NOMO-1 treated with dmso at 0.1 percent for 144 hours (cell line): ENCODE results near the gene NBDY.
"Not testable (repeated sequence)": the region's sequence is repeated elsewhere in the genome, so short reads cannot be mapped to it uniquely, and the experiment has no call there.

ENCODE experiments used
- DNase-seq: peaks from one replicate; lab custom pipeline; 2025; ENCODE audit not compliant: unreplicated experiment; lab: John Stamatoyannopoulos, UW

Gene NBDY

GRCh38 chrX:56800307-56800706 is 71.3 kb downstream of the NBDY start:
- no peak for DNase-seq

DNA sequence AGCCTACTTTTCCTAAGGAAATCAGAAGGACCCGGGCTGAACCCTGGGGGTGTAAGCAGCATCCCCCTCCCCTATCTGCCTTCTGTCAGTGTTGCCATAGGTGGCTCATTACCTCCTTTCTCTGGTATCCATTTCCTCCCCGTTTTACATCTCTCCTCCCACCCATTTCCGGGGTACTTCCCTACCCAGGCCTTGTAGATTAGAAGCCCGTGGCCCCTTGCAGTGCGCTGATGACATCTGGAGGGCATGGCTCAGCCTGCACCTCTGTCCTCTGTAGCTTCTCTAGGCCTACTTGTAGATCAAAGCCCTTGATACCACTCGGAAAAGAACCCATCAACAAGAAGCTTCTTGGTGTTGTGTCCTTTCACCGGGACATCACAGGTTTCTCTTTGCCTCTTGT is 71.8 kb downstream of the NBDY start:
- DNase-seq: no peak

DNA sequence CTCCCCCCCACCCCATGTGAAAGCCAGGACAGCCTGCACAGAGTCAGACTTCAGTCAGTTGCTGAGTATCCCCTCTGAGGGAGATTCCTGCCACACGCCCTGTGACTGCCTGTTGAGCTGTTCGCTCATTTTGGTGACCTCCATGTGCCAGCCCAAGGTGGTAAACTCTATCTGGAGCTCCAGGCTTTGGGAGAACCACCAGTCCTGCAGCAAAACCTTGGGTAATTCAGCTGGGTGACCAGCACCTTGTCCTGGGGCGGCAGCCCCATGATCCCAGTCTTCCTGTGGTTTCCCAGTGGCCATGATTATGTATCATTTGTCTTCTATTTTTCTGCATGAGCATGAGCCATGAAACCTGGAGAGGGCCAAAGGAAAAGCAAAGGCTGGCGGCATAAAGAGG is 73.4 kb downstream of the NBDY start:
- no peak for DNase-seq

DNA sequence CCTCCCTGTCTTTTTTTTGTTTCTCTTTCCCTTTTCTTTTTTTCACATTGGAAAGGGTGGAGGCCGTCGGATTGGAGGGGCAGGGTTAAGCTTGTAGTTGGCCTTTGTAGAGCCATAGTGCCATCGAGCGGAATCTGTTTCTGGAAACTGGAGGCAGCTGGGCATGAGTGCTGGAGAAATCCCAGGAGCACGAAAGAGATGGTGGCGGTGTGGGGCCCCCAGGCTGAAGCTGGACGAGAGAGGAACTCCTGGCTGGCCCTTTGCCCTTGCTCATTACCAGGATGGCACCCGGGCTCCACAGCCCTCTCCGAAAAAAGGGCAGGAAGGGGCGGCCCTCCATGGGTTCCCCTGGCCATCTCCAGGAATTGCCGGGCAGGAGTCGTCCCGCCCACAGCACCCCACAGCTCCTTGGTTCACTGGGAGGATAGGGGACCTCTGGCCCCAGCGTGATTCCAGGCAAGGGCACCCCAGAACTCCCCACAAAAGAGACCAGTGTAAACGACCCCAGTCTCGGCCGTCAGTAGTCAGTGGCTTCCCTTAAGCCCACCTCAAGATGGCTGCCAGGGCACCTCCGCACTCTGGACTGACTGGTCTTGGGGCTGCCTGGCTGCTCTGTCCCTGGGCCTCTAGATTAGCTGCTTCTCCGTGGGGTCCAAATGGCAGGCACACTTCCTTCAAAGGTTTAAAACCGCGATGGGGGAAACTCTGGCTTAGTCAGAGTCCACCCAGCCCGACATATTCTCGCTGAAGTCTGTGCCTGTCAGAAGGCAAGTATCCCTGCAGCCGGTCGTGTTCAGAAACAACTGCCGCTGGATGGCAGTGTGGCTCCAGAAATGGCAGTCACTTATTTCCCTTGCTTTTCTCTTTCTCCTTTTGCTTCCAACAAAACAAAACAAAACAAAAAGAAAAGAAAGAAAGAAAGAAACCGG is 74.1 kb downstream of the NBDY start:
- DNase-seq: peak; percentile 31

- no peak for DNase-seq
These were observed 75.0 kb downstream of the NBDY start for GRCh38 chrX:56803850-56804681.

DNA sequence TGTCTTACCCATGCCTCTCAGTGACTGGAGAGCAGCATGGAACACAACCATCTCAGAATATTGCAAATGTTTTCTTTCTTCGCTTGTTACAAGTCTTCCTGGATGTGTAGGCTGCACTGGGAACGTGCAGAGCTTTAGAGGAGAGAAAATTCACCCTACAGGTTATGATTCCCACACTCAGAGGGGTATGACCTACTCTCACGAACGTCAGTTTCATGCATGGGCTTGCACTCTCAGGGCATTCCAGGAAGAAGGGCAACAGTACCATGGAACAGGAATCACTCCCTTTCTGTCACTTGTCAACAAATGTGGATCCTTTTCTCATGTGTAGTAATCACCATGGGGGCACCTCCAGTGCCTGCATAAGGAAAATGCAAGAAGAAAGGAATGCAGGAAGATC is 75.8 kb downstream of the NBDY start:
- no peak for DNase-seq

DNA sequence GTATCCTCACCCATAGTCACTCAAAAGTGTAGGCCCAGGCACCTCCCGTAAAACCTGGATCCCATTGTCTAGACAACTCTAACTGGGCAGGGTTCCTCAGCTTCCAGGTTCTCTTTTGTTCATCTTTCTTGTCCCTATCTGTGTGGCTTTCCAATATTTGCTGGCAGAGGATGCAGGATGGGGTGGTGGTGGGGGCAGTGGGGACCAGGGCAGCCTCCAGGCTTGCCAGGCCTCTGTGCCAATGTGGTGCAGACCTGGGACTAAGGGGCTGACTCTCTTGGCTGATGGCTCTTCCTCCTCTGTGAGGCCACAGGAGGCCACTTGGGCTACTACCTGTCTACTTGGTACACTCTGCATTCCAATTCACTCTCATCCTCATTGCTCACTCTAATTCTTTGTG is 76.4 kb downstream of the NBDY start:
- no peak for DNase-seq

DNA sequence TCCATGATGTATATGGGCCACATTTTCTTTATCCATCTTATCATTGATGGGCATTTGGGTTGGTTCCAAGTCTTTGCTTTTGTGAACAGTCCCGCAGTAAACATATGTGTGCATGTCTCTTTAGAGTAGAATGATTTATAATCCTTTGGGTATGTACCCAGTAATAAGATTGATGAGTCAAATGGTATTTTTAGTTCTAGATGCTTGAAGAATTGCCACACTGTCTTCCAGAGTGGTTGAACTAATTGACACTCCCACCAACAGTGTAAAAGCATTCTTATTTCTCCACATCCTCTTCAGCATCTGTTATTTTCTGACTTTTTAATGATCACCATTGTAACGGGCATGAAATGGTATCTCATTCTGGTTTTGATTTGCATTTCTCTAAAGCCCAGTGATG is 77.1 kb downstream of the NBDY start:
- not testable (repeated sequence) for DNase-seq

- no peak for DNase-seq
These were observed 82.6 kb downstream of the NBDY start for GRCh38 chrX:56811599-56811998.

GRCh38 chrX:56812515-56813105 is 83.6 kb downstream of the NBDY start:
- DNase-seq: peak; percentile 20

GRCh38 chrX:56813318-56813837 is 84.3 kb downstream of the NBDY start:
- peak; percentile 80 for DNase-seq

GRCh38 chrX:56817179-56817578 is 88.1 kb downstream of the NBDY start:
- peak; percentile 41 for DNase-seq

- DNase-seq: no peak
These were observed 97.0 kb downstream of the NBDY start for GRCh38 chrX:56826020-56826419.

GRCh38 chrX:56833626-56834025 is 104.6 kb downstream of the NBDY start:
- no peak for DNase-seq

DNA sequence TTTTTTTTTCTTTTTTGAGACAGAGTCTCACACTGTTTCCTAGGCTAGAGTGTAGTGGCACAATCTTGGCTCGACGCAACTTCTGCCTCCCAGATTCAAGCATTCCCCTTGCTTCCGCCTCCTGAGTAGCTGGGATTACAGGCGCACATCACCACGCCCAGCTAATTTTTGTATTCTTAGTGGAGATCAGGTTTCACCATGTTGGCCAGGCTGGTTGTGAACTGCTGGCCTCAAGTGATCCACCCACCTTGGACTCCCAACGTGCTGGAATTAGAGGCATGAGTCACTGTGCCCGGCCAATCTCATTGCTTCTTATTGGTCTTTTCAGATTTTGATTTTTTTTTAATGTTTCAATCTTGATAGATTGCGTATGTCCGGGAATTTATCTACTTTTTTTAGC is 124.4 kb downstream of the NBDY start:
- DNase-seq: no peak

GRCh38 chrX:56857042-56857441 is 128.0 kb downstream of the NBDY start:
- DNase-seq: no peak

GRCh38 chrX:56860888-56861287 is 131.8 kb downstream of the NBDY start:
- DNase-seq: no peak
